NOMO-1 treated with dmso at 0.1 percent for 144 hours (cell line): ENCODE measurements around the gene LRATD1.

ENCODE experiments used
- DNase-seq: peaks from one replicate; lab custom pipeline; 2025; ENCODE audit not compliant: unreplicated experiment; lab: John Stamatoyannopoulos, UW

LRATD1 gene

DNA sequence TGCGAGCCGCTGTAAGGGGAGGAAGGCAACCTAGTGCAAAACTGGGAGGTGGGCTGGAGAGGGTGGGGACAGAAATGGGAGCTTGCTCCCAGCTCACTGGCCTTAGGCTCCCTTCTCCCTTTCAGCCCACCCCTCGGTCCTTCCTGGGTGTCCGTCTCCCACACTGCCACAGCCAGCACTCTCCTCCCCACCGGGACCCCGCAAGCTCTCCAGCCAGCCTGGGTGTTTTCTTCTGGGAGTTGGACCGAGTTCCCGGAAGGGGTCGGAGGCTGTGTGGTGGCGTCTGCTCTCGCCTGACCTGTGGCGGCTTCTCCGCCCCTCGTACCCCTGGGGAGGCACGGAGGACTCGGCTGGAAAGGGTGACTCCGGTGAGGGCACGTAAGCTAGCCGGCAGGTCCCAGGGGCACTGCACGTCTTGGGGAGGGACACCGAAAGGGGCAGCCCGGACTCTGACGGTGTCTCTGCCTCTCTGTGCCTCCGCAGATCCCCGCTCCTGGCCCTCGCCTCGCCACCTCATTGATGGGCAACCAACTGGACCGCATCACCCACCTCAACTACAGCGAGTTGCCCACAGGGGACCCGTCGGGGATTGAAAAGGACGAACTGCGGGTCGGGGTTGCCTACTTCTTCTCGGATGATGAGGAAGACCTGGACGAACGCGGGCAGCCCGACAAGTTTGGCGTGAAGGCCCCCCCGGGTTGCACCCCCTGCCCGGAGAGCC is 1.1 kb downstream of the LRATD1 start:
- no peak for DNase-seq

DNA sequence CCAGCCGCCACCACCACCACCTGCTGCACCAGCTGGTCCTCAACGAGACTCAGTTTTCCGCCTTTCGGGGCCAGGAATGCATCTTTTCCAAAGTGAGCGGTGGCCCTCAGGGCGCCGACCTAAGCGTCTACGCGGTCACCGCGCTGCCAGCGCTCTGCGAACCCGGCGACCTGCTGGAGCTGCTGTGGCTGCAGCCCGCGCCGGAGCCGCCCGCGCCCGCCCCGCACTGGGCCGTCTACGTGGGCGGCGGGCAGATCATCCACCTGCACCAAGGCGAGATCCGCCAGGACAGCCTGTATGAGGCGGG is 1.6 kb downstream of the LRATD1 start:
- no peak for DNase-seq

DNA sequence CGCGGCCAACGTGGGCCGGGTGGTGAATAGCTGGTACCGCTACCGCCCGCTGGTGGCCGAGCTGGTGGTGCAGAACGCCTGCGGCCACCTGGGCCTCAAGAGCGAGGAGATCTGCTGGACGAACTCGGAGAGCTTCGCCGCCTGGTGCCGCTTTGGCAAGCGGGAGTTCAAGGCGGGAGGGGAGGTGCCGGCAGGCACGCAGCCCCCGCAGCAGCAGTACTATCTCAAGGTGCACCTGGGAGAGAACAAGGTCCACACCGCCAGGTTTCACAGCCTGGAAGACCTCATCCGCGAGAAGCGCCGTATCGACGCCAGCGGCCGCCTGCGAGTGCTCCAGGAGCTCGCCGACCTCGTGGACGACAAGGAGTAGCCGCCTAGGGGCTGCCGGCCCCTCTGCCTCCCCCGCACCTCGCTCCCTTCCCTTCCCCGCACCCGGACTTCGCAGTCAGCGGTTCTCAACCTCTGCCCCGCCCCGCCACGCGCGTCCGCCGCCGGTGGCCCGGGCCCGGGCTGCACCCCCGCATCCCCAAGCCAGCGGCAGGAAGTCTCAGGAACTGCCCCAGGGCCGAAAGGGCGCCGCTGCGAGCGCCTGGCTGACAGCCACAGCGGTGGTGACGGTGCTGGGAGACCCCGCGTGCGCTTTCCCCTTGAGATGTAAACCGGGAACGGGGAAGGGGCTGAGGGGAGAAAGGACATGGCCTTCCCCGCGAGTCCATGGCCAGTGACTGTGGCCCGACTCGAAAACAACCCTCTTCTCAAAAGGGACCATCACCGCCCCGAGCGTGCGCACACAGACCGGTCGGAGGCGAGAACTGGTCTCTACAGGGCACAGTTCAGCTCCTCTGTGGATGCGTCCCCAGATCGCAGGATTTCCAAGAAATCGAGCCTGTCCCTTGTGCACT is 2.2 kb downstream of the LRATD1 start:
- DNase-seq = no peak

DNA sequence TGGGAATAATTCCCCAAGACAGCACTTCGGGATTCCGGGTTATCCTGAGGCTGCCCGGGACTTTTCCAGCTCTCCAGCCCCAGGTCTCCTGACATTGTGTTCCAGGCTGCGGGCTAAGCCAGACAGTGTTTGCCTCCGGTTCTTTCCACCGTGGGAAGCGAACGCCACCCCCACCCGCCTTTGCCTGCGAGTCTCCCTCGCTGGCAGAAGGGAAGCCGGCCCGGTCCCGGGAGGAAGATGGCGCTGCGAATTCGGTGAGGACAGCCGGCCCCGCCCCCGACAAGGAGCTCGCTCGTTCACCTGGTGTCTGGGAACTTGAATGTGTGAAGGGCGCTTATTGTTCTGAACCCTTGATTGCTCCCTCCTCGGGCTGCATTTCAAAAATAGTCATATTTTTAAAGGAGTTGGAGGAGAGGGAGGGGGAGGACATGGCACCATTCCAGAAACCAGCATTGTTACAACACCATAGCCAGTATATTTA is 2.9 kb downstream of the LRATD1 start:
- no peak for DNase-seq

DNA sequence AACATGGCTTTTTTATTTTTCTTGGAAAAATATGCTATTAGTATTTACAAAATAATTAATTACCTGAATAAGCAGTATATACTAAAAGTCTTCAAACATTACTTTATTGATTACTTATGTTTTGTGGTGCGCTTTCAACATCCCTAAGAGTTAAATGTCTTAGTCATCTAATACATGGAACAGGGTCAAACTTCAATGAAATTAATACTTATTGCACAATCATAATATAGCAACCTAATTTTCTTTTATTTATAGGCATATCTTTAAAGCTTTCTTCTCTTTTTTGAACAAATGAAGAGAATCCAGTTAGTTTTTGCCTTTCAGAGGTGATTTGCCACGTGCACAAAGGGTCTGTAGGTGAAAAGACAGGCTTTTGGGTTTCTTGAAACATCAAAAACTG is 6.0 kb downstream of the LRATD1 start:
- no peak for DNase-seq

DNA sequence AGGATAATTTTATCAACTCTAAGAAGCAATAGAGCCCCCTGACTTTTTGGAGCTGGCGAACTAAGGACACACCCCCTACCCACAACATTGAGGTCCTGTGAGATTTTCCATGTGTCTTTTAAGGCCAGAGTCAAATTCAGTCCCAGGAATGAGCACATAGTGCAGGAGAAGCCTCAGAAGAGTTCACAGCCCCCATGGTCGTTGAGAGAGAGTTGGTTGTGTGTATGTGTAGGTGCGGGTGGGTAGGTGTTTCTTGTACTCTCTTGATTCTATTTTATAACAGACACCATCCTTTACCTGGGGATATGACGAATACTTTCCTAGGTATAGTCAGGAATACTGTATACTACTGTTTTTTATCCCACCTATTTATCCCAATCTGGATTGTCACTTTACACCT is 8.6 kb downstream of the LRATD1 start:
- DNase-seq = no peak

DNA sequence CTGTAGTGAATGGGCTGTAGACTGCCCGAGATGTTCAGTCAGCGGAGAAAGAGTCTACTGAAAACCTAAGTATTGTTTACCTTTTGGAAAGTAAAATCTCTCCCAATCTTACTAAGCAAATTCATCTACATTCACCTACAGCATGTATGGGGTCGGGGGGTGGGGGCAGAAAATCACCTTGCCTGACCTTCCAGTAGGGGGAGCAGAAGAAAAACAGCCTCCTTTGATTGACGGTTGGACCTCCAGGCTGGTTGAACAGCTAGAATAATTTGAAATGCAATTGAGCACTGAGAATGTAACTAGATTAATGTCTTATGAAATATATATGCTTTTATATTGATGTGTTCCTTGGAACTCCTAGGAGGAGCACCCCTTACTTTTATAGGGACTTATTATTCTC is 10.0 kb downstream of the LRATD1 start:
- no peak for DNase-seq

DNA sequence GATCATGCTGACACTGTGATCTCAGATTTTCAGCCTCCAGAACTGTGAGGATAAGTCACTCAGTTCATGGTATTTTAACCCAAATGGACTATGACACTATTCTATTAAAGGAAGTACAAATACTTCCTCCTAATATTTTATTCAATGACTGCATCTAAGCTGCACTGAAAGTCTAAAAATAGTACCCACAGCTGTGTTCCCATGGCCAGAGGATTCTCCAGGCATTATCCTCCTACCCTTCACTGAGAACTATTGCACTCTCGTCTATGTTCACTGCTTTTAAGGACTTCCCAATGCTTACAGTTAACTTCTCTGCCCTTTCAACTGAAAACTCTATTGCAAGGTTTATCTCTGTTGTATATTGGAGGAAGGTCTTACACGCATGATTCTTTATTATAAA is 15.2 kb downstream of the LRATD1 start:
- no peak for DNase-seq

DNA sequence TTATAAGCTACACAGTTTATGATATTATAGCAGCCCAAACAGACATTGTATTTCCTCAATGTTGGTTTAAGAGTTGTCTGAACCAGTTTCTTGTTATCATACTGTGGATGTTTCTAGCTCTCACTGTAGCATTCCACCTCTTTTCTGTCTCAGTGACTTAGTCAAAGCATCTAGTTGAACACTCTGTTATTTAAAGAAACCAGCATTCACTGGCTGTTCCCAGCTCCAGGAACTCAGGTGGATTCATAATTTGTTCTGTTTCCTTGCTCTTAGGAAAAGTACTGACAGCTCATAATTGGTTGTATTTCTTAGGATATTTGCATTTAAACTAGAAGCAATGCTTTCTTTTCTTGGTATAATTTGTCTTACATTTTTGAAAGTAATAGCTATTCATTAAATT is 17.5 kb downstream of the LRATD1 start:
- DNase-seq = no peak

DNA sequence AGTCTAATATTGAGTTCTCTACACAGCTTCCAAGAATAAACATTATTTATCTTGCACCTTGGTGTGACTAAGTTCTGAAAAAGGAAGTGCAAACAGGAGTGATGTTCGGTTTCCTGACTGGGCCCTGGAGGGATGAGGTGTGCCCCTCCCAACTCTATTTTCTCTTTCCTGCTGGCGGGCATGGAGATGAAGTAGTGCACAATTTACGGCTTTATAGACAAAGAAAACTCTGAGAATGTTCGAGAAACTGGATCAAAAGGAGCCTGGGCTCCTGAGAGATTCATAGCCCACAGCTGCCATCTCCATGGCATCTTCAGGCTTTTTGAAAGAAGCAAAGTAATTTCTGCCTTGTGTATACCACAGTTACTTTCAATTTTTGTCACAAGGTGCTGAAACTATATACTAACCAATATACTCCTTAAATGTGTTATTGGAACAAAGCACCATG is 22.3 kb downstream of the LRATD1 start:
- DNase-seq = no peak

DNA sequence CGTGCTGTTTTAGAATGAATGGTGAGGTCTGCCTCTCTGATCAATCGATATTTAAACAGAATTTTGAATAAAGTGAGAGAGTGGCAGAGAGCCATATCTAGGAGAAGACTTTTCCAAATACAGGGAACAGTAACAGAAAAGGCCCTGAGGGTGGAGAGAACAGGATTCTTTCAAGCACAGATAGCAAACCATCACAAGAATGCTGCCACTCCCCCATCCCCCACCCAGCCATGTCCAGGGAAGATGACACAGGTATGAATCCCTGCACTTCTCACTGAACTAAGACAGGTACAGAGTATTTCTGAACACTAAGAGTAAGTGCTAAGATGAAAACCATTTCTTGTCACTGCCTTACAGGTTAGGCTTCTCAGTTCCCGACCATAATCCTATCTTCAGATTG is 23.6 kb downstream of the LRATD1 start:
- DNase-seq = no peak

DNA sequence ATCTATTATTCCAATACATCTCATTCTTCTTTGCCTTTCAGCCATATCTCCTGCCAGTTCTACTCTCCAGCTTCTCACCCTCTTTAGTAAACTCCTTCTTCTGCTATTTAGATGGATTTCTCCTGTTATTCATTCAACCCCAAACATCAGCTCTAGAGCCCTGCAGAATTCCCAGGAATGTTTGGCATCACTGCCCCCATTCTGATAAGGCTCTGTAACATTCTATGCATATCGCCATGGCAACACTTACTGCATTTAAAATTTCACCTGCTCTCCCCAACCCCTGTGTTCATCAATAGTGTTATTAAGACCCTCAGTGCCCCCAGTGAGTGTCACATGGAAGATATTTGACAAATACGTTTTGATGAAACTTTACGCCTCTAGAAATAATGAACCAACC is 28.6 kb downstream of the LRATD1 start:
- no peak for DNase-seq

DNA sequence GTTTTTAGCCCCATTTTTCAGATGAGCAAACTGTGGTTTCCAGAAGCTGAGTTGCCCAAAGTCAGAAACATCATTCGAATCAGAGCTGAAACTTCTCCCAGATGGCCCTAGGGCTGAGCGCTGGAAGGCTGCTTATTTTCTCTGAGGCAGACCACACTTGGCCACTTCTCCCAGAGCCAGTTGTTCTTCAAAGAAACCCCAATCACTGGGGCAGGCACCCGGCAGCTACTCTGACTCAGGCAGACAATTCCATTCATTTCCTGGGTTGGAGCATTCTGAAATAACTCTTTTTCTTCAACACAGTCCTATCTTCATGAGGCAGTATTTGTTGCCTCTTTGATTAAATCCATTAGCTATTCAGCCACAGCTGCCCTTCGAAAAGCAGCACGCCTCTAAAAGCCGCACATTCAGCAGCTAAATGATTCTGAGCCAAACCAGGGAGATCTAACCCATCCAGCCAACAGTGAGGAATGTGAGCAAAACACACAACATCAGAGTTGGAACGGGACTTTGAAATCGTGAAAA is 40.9 kb downstream of the LRATD1 start:
- DNase-seq = no peak

DNA sequence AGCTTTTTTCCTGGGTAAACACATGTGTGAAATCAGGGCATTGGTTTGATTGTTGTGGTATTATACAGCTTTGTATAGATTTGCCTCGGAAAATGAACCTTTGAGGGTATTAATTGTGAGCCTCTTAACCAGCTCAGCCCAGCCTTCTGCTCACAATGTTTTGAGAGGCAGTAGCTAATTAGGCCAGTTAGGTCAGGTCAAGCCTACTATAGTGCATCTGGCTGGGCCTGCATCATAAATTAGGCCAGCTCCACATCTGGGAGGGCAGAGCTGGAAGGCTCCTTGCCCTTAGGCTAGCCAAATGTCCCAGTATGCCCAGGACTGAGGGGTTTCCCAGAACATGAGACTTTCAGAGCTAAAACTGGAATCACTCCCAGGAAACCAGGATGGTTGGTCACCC is 43.0 kb downstream of the LRATD1 start:
- DNase-seq = no peak

DNA sequence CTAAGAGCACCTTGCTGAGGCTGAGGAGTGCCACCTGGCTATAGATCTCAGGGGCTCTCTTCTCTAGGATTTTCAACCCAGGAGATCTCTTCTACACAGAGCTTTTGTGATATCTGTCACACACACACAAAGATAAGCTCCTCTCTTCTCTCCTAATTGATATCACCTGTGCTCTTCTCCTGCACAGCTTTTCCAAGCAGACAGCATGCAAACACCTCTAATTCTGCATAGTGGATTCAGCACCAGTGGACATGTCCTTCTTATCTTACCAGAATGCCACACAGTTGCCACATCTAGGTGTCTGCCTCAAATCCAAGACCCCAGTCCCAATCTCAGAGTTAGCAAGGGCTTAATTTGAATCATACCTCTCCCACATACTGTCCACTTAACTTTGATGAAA is 43.9 kb downstream of the LRATD1 start:
- DNase-seq = no peak

DNA sequence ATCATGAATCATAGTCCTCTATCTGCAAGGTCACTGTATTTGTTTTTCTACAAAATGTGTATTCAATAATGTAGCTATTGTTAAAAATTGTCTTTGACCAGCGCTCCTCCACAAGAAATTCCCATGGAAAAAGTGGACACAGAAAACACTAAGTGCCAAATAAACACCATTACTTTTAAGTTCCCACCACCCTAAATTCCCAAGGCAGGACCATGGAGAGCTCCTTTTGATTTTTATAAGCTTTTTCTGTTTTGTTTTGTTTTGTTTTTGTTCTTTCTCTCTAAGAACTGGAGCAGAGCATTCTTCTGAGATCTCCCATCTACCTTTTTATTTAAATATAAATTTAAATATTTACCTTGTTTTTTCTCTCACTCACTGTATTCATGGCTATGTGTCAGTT is 44.5 kb downstream of the LRATD1 start:
- DNase-seq = no peak

DNA sequence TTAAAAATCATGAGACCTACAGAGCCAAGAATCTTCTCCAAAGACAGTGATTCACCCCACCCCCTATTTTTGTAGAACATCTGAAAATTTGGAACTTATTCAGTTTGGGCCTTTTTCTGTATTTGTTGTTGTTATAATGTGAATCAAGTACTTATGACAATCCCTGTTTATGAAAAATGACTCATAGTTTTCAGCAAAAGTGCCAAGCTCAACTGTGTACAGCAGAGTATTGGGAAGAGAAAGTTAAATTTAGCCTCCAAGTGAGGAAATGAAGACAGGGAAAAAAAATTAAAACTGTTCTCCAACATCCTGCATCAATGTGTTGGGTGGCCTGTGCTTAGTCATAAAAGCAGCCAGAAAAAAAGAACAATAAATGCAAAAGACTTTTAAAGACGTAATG is 46.2 kb downstream of the LRATD1 start:
- no peak for DNase-seq

DNA sequence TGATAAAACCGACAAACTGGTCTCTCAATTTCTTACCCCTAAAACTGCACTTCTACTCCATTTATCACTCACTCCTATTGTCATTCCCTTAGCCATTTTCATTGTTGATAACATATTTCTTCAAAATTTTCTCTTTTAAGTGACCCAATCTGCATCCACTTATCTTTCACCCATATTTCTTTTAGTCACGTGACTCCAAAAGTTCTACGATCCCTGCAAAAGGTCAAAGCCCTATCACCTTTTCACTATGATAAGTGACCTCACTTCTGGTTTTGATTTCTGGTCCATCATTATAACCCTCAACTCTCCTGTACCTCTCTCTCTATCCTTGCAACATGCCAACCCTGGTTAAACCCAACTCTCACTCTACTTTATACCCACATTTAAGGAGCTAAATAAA is 49.1 kb downstream of the LRATD1 start:
- DNase-seq = no peak
